WTC11 (cell line): ENCODE results near the gene SPATA17. TPM values are rescaled to one million over a fixed set of nuclear protein-coding genes. Genes with fewer than 3 reads are reported as not detected.
A peak's percentile ranks its signal among the peaks of the same experiment; 100 is the strongest.

Experiments used
- ATAC-seq: fragments of 200-7000 bp; cut with Tn5 transposase; 2 replicates; pipeline ENCODE4 v1.10.0; 2021; ENCODE audit warnings: mild to moderate bottlenecking, moderate library complexity
- CTCF ChIA-PET: fragments of 300-600 bp; sonication (Branson Sonifier 250); formaldehyde crosslinking; loops from one replicate; lab custom pipeline; 2021; ENCODE audit warnings: antibody characterized with exemption; lab: Charles Lee
- POLR2A ChIA-PET: fragments of 350-600 bp; sonication (Branson Sonifier 250); formaldehyde crosslinking; loops from one replicate; lab custom pipeline; 2021; ENCODE audit warnings: antibody characterized with exemption; lab: Charles Lee
- DNase-seq: peaks from one replicate; pipeline ENCODE4 v3.0.0; 2021; ENCODE audit warnings: low spot score
- H3K27ac Mint-ChIP-seq: 2 replicates; pipeline ENCODE4 v1.8.0; 2021; ENCODE audit warnings: mixed read lengths
- H3K27me3 Mint-ChIP-seq: 2 replicates; pipeline ENCODE4 v1.8.0; 2021; ENCODE audit warnings: low read depth, mild to moderate bottlenecking, moderate library complexity, mixed read lengths
- H3K36me3 Mint-ChIP-seq: 2 replicates; pipeline ENCODE4 v1.8.0; 2021; ENCODE audit warnings: mixed read lengths
- H3K4me1 Mint-ChIP-seq: 2 replicates; pipeline ENCODE4 v1.8.0; 2022; ENCODE audit warnings: mixed read lengths
- H3K4me3 Mint-ChIP-seq: 2 replicates; pipeline ENCODE4 v1.8.0; 2021; ENCODE audit warnings: mild to moderate bottlenecking, moderate library complexity, mixed read lengths
- H3K9me3 Mint-ChIP-seq: 2 replicates; pipeline ENCODE4 v1.8.0; 2021; ENCODE audit warnings: mixed read lengths
- CREM ChIP-seq: sonication (generic); formaldehyde crosslinking; IDR thresholded peaks from 2 replicates; pipeline ENCODE4 v1.8.1; 2022; ENCODE audit warnings: mild to moderate bottlenecking, missing genetic modification reagents, moderate library complexity
- EMX1 ChIP-seq: fragments of 250-450 bp; sonication (Bioruptor Pico); IDR thresholded peaks from 2 replicates; pipeline ENCODE4 v1.8.0; 2021; ENCODE audit warnings: mild to moderate bottlenecking
- GABPB1 ChIP-seq: sonication (generic); formaldehyde crosslinking; IDR thresholded peaks from 2 replicates; pipeline ENCODE4 v1.8.1; 2023; ENCODE audit warnings: mild to moderate bottlenecking, missing genetic modification reagents
- MYBL2 ChIP-seq: sonication (generic); formaldehyde crosslinking; IDR thresholded peaks from 2 replicates; pipeline ENCODE4 v1.8.1; 2023; ENCODE audit warnings: mild to moderate bottlenecking, moderate library complexity, missing genetic modification reagents
- NFE2L1 ChIP-seq: sonication (generic); formaldehyde crosslinking; IDR thresholded peaks from 2 replicates; pipeline ENCODE4 v1.8.1; 2023; ENCODE audit warnings: missing genetic modification reagents
- NFYB ChIP-seq: sonication (generic); formaldehyde crosslinking; conservative IDR thresholded peaks from 2 replicates; pipeline ENCODE4 v1.8.0; 2022; ENCODE audit warnings: low read depth, missing genetic modification reagents
- RORB ChIP-seq: fragments of 250-450 bp; sonication (Bioruptor Pico); IDR thresholded peaks from 2 replicates; pipeline ENCODE4 v1.9.0; 2021; ENCODE audit warnings: mild to moderate bottlenecking
- SMAD3 ChIP-seq: sonication (generic); formaldehyde crosslinking; IDR thresholded peaks from 2 replicates; pipeline ENCODE4 v1.8.0; 2022; ENCODE audit warnings: missing genetic modification reagents, mild to moderate bottlenecking, borderline replicate concordance
- TCF7 ChIP-seq: sonication (generic); formaldehyde crosslinking; IDR thresholded peaks from 2 replicates; pipeline ENCODE4 v1.8.0; 2022; ENCODE audit warnings: mild to moderate bottlenecking, low read depth, missing genetic modification reagents, moderate library complexity
- TEAD1 ChIP-seq: sonication (generic); formaldehyde crosslinking; IDR thresholded peaks from 2 replicates; pipeline ENCODE4 v1.8.0; 2022; ENCODE audit warnings: mild to moderate bottlenecking, missing genetic modification reagents
- ZBTB21 ChIP-seq: sonication (generic); formaldehyde crosslinking; IDR thresholded peaks from 2 replicates; pipeline ENCODE4 v1.8.1; 2023; ENCODE audit warnings: mild to moderate bottlenecking, missing genetic modification reagents, borderline replicate concordance
- ZNF121 ChIP-seq: sonication (generic); formaldehyde crosslinking; IDR thresholded peaks from 2 replicates; pipeline ENCODE4 v1.8.0; 2023; ENCODE audit warnings: missing genetic modification reagents
- ZNF219 ChIP-seq: sonication (generic); formaldehyde crosslinking; IDR thresholded peaks from 2 replicates; pipeline ENCODE4 v1.8.0; 2023; ENCODE audit warnings: missing genetic modification reagents, mild to moderate bottlenecking, borderline replicate concordance
- ZNF263 ChIP-seq: sonication (generic); formaldehyde crosslinking; IDR thresholded peaks from 2 replicates; pipeline ENCODE4 v1.8.1; 2022; ENCODE audit warnings: low read depth, mild to moderate bottlenecking, moderate library complexity, missing genetic modification reagents
- ZNF416 ChIP-seq: fragments of 250-450 bp; sonication (Bioruptor Pico); IDR thresholded peaks from 2 replicates; pipeline ENCODE4 v1.9.0; 2021; ENCODE audit warnings: mild to moderate bottlenecking, inconsistent platforms
- ZNF425 ChIP-seq: fragments of 250-450 bp; sonication (Bioruptor Pico); conservative IDR thresholded peaks from 2 replicates; pipeline ENCODE4 v1.9.0; 2021; ENCODE audit warnings: mild to moderate bottlenecking
- total RNA-seq: library from RNA; stranded (reverse); gene quantifications from 3 replicates; pipeline ENCODE4 v1.2.3, GENCODE V29; 2021
- TF ChIP-seq, protein P1 (sequence below): sonication (generic); formaldehyde crosslinking; IDR thresholded peaks from 2 replicates; pipeline ENCODE4 v1.8.1; 2022; ENCODE audit warnings: mild to moderate bottlenecking, moderate library complexity, missing genetic modification reagents
- TF ChIP-seq, protein P2 (sequence below): fragments of 200-600 bp; IDR thresholded peaks from 2 replicates; pipeline ENCODE4 v1.8.0; 2022; ENCODE audit warnings: antibody characterized with exemption

SPATA17 gene
- total RNA-seq, 1 experiment from 2014 or later = 1.3 TPM

DNA sequence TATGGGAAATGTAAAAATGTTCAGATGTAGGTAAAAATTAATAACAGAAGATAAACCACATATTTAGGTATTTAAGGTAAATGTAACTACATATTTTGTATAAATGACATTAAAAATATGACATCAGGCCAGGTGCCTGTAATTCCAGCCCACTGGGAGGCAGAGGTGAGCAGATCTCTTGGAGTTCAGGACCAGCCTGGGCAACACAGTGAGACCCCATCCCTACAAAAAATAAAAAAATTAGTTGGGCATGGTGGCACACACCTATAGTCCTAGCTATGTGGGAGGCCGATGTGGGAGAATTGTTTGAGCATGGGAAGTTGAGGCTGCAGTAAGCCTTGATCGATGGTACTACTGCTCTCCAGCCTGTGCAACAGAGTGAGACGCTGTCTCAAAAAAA is 216.5 kb downstream of the SPATA17 start:
- CTCF ChIA-PET = no interaction called here
- no peak for ATAC-seq

GRCh38 chr1:217856342-217857034 is 225.3 kb downstream of the SPATA17 start:
- TF ChIP-seq ZNF263 (no peak), TCF7 (CRISPR knock-in tag) (no peak), EMX1 (no peak), RORB (CRISPR knock-in tag) (no peak), GABPB1 (no peak), NFE2L1 (no peak), CREM (CRISPR knock-in tag) (no peak), ZBTB21 (CRISPR knock-in tag) (no peak)
- TF ChIP-seq, protein P1, sequence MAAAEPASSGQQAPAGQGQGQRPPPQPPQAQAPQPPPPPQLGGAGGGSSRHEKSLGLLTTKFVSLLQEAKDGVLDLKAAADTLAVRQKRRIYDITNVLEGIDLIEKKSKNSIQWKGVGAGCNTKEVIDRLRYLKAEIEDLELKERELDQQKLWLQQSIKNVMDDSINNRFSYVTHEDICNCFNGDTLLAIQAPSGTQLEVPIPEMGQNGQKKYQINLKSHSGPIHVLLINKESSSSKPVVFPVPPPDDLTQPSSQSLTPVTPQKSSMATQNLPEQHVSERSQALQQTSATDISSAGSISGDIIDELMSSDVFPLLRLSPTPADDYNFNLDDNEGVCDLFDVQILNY (CRISPR knock-in tag) = no peak
- TF ChIP-seq, protein P2, sequence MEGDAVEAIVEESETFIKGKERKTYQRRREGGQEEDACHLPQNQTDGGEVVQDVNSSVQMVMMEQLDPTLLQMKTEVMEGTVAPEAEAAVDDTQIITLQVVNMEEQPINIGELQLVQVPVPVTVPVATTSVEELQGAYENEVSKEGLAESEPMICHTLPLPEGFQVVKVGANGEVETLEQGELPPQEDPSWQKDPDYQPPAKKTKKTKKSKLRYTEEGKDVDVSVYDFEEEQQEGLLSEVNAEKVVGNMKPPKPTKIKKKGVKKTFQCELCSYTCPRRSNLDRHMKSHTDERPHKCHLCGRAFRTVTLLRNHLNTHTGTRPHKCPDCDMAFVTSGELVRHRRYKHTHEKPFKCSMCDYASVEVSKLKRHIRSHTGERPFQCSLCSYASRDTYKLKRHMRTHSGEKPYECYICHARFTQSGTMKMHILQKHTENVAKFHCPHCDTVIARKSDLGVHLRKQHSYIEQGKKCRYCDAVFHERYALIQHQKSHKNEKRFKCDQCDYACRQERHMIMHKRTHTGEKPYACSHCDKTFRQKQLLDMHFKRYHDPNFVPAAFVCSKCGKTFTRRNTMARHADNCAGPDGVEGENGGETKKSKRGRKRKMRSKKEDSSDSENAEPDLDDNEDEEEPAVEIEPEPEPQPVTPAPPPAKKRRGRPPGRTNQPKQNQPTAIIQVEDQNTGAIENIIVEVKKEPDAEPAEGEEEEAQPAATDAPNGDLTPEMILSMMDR = no peak
- Mint-ChIP-seq H3K27me3 (no peaks in the 10 kb centered on the region), H3K9me3 (peaks cover 16% of the 10 kb centered on the region), H3K27ac (no peak overlapping the region), H3K4me3 (no peak overlapping the region), H3K36me3 (peaks cover 2% of the 10 kb centered on the region; the same call in 1 of the 2 replicates), H3K4me1 (peaks cover 20% of the 10 kb centered on the region)
- ATAC-seq (no peak), DNase-seq (no peak)
- POLR2A ChIA-PET = no interaction called here
- CTCF ChIA-PET = no interaction called here

More for the DNA sequence above, 216.5 kb downstream of the SPATA17 start:
- Mint-ChIP-seq H3K27ac (no peak overlapping the region), H3K27me3 (no peaks in the 10 kb centered on the region), H3K4me1 (peaks cover 25% of the 10 kb centered on the region), H3K36me3 (no peaks in the 10 kb centered on the region)
- no peak for DNase-seq
- POLR2A ChIA-PET = no interaction called here
- TF ChIP-seq TEAD1 (no peak), ZNF121 (CRISPR knock-in tag) (peak; percentile 98)
- TF ChIP-seq, all 79 proteins: peak for 1
- Mint-ChIP-seq H3K9me3 (no peaks in the 10 kb centered on the region), H3K4me3 (no peak overlapping the region)

- no peak overlapping the region; the same call in 1 of the 2 replicates for H3K27ac Mint-ChIP-seq
- peaks cover 2% of the 10 kb centered on the region; the same call in 1 of the 2 replicates for H3K36me3 Mint-ChIP-seq
- H3K4me3 Mint-ChIP-seq = no peak overlapping the region
- ChIA-PET CTCF (interaction anchor here (0.5 to 1.0 kb wide), 2 partner anchors 14 to 70 kb away, joined by 3 to 4 read pairs; no protein-coding TSS in a partner anchor), POLR2A (no interaction called here)
- peaks cover 14% of the 10 kb centered on the region for H3K4me1 Mint-ChIP-seq
- no peak for DNase-seq
- peaks cover 16% of the 10 kb centered on the region for H3K9me3 Mint-ChIP-seq
- H3K27me3 Mint-ChIP-seq = no peaks in the 10 kb centered on the region
- TF ChIP-seq SMAD3 (no peak), NFYB (CRISPR knock-in tag) (no peak), ZNF416 (CRISPR knock-in tag) (no peak), ZNF219 (CRISPR knock-in tag) (no peak), CREM (CRISPR knock-in tag) (no peak), ZNF425 (CRISPR knock-in tag) (no peak), MYBL2 (no peak)
- TF ChIP-seq, protein P2 = no peak
- ATAC-seq = no peak
Measured at GRCh38 chr1:217857061-217857460, 225.9 kb downstream of the SPATA17 start.
